Gastroesophageal sphincter (tissue), 4 donors: Measurements from ENCODE around the gene SHH. TPM values are rescaled to one million over a fixed set of nuclear protein-coding genes. Genes with fewer than 3 reads are reported as not detected.

Source experiments
- ATAC-seq: fragments of 150-250 bp; one replicate; pipeline ENCODE4 v1.9.1; 2016; ENCODE audit warnings: mild to moderate bottlenecking, moderate library complexity
- H3K27ac ChIP-seq, 4 donors: fragments of 200-600 bp; sonication (generic) in 3 of 4; 1 replicate in 3 of 4; 2 replicates in 1 of 4; pipeline ENCODE4 v1.5.1; 2016 to 2019
- H3K27me3 ChIP-seq: fragments of 200-600 bp; sonication (generic); one replicate; pipeline ENCODE4 v1.5.1; 2019
- H3K36me3 ChIP-seq, 2 donors: fragments of 200-600 bp; sonication (generic); one replicate each; pipeline ENCODE4 v1.5.1; 2019; ENCODE audit warnings: control low read depth in 1 of 2
- H3K4me1 ChIP-seq, 3 donors: fragments of 200-600 bp; sonication (generic); 1 replicate in 2 of 3; 2 replicates in 1 of 3; pipeline ENCODE4 v1.5.1; 2016 to 2019; ENCODE audit warnings: control low read depth in 2 of 3
- H3K4me3 ChIP-seq, 2 donors: fragments of 200-600 bp; sonication (generic); one replicate each; pipeline ENCODE4 v1.5.1; 2019; ENCODE audit warnings: mild to moderate bottlenecking in 1 of 2, moderate library complexity in 1 of 2
- H3K9me3 ChIP-seq, 3 donors: fragments of 200-600 bp; sonication (generic); one replicate each; pipeline ENCODE4 v1.5.1; 2017 to 2019; ENCODE audit warnings: control low read depth in 2 of 3
- EP300 ChIP-seq: sonication (generic); formaldehyde crosslinking; IDR thresholded peaks from one replicate; pipeline ENCODE4 v1.6.1; 2017; ENCODE audit warnings: antibody characterized with exemption, mild to moderate bottlenecking
- POLR2A ChIP-seq, 2 donors: fragments of 450-650 bp; IDR thresholded peaks; one replicate each; pipeline ENCODE4 v1.6.1; 2017; ENCODE audit warnings: antibody characterized with exemption in 2 of 2, mild to moderate bottlenecking in 2 of 2, moderate library complexity in 1 of 2
- POLR2AphosphoS5 ChIP-seq: sonication (generic); formaldehyde crosslinking; IDR thresholded peaks from one replicate; pipeline ENCODE4 v1.6.1; 2017; ENCODE audit warnings: antibody characterized with exemption
- WGBS, 2 donors: methylation state at CpG; one replicate each; pipeline ENCODE4 v1.1.5; 2018; ENCODE audit warnings: low coverage in 1 of 2; 5-methylcytosine and 5-hydroxymethylcytosine counted together
- total RNA-seq, 4 donors: library from RNA; depleted of rRNA; stranded (reverse); fragments of >200 nt; gene quantifications; one replicate each; pipeline ENCODE4 v1.1.0, GENCODE V29; 2016
- TF ChIP-seq, protein P1 (sequence below), 4 experiments: fragments of 200-600 bp in 2 of 4; fragments of 450-650 bp in 2 of 4; sonication (generic) in 1 of 4; IDR thresholded peaks; one replicate each; pipeline ENCODE4 v1.5.1; 2017 to 2019; ENCODE audit warnings: antibody characterized with exemption in 4 of 4, mild to moderate bottlenecking in 2 of 4, moderate library complexity in 2 of 4

SHH gene
- total RNA-seq, 4 donors from 2014 or later, result 0.08 TPM; not detected in 3

DNA sequence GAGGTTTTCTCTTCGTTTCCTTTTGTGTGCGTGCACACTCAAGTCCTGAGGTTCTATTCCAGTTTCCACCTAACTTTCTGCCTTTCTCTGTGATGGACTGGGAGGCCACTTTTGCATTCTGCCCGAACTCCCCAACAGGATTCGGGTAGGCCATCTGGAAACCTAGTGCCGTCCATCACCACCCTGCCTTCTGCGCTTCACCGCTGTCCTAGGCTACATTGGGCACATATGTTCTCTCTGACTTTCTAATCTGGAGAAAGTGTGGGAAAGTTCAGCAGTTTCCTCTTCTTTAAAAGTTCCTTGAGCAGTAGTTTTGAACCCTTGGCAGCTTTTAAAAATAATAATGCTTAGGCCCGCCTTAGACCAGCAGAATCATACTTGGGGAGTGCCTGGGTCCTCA is 46.8 kb downstream of the SHH start:
- TF ChIP-seq EP300 (no peak), POLR2A (IDR thresholded peaks at IDR 0.05) (no peak), POLR2AphosphoS5 (no peak)
- TF ChIP-seq, protein P1, sequence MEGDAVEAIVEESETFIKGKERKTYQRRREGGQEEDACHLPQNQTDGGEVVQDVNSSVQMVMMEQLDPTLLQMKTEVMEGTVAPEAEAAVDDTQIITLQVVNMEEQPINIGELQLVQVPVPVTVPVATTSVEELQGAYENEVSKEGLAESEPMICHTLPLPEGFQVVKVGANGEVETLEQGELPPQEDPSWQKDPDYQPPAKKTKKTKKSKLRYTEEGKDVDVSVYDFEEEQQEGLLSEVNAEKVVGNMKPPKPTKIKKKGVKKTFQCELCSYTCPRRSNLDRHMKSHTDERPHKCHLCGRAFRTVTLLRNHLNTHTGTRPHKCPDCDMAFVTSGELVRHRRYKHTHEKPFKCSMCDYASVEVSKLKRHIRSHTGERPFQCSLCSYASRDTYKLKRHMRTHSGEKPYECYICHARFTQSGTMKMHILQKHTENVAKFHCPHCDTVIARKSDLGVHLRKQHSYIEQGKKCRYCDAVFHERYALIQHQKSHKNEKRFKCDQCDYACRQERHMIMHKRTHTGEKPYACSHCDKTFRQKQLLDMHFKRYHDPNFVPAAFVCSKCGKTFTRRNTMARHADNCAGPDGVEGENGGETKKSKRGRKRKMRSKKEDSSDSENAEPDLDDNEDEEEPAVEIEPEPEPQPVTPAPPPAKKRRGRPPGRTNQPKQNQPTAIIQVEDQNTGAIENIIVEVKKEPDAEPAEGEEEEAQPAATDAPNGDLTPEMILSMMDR (IDR thresholded peaks at IDR 0.05), result no peak
- no peak for ATAC-seq
- WGBS, 2 donors, result 87 to 88% methylated on average over 8 of the region's 8 CpGs
- Histone ChIP-seq H3K36me3 (peaks cover 0 to 74% of the 10 kb centered on the region in 2 donors), H3K27ac (no peak overlapping the region), H3K27me3 (no peaks in the 10 kb centered on the region), H3K4me1 (peaks cover 0 to 39% (median 4%) of the 10 kb centered on the region in 3 donors), H3K4me3 (no peak overlapping the region), H3K9me3 (no peaks in the 10 kb centered on the region)

- H3K27me3 ChIP-seq, result no peaks in the 10 kb centered on the region
- WGBS, 2 donors, result 78 to 88% methylated on average over 3 to 4 of the region's 7 CpGs
- H3K4me1 ChIP-seq, result peaks cover 0 to 39% (median 4%) of the 10 kb centered on the region in 3 donors
- TF ChIP-seq POLR2AphosphoS5, result no peak
- TF ChIP-seq, protein P1 (IDR thresholded peaks at IDR 0.05), result no peak
- TF ChIP-seq POLR2A (IDR thresholded peaks at IDR 0.05), result no peak
- TF ChIP-seq EP300, result no peak
- H3K27ac ChIP-seq, result peak overlapping the region in 1 of 4 donors; percentile 33
- H3K36me3 ChIP-seq, result peaks cover 0 to 74% of the 10 kb centered on the region in 2 donors
- H3K4me3 ChIP-seq, result no peak overlapping the region
- no peak for ATAC-seq
- no peaks in the 10 kb centered on the region for H3K9me3 ChIP-seq
Measured at GRCh38 chr7:155764438-155764793, 47.8 kb downstream of the SHH start.

GRCh38 chr7:155763691-155764437 is 48.4 kb downstream of the SHH start:
- H3K27me3 ChIP-seq, result no peaks in the 10 kb centered on the region
- WGBS, 2 donors, result 63 to 67% methylated on average over 5 to 7 of the region's 27 CpGs
- no peaks in the 10 kb centered on the region for H3K9me3 ChIP-seq
- H3K4me3 ChIP-seq, result no peak overlapping the region
- peaks cover 0 to 39% (median 4%) of the 10 kb centered on the region in 3 donors for H3K4me1 ChIP-seq
- H3K36me3 ChIP-seq, result peaks cover 0 to 70% of the 10 kb centered on the region in 2 donors
- no peak for TF ChIP-seq POLR2AphosphoS5
- peak; percentile 60 for ATAC-seq
- H3K27ac ChIP-seq, result peak overlapping the region in 1 of 4 donors; percentile 33

- H3K27me3 ChIP-seq, result no peaks in the 10 kb centered on the region
- H3K9me3 ChIP-seq, result no peaks in the 10 kb centered on the region
- no peak overlapping the region for H3K4me3 ChIP-seq
- H3K36me3 ChIP-seq, result peaks cover 0 to 71% of the 10 kb centered on the region in 2 donors
- peaks cover 0 to 39% (median 4%) of the 10 kb centered on the region in 3 donors for H3K4me1 ChIP-seq
- 92 to 100% methylated on average over 2 to 9 of the region's 10 CpGs for WGBS, 2 donors
- no peak for TF ChIP-seq POLR2AphosphoS5
- TF ChIP-seq, protein P1 (IDR thresholded peaks at IDR 0.05), result no peak
- TF ChIP-seq EP300, result no peak
- no peak for TF ChIP-seq POLR2A (IDR thresholded peaks at IDR 0.05)
- ATAC-seq, result no peak
- no peak overlapping the region for H3K27ac ChIP-seq
Measured at GRCh38 chr7:155763122-155763521, 49.1 kb downstream of the SHH start.

GRCh38 chr7:155762655-155763054 is 49.6 kb downstream of the SHH start:
- Histone ChIP-seq H3K27ac (no peak overlapping the region), H3K4me1 (peaks cover 0 to 39% (median 4%) of the 10 kb centered on the region in 3 donors), H3K36me3 (peaks cover 0 to 66% of the 10 kb centered on the region in 2 donors), H3K4me3 (no peak overlapping the region), H3K27me3 (no peaks in the 10 kb centered on the region), H3K9me3 (no peaks in the 10 kb centered on the region)
- ATAC-seq, result peak; percentile 16
- no peak for TF ChIP-seq EP300
- no peak for TF ChIP-seq POLR2AphosphoS5
- no peak for TF ChIP-seq POLR2A (IDR thresholded peaks at IDR 0.05)
- TF ChIP-seq, protein P1 (IDR thresholded peaks at IDR 0.05), result no peak
- 56 to 58% methylated on average over 7 to 8 of the region's 10 CpGs for WGBS, 2 donors
